NCI-H774 (cell line): ENCODE data around the gene AGAP9.
A peak's percentile ranks its signal among the peaks of the same experiment; 100 is the strongest.
"Not testable (repeated sequence)": the region's sequence is repeated elsewhere in the genome, so short reads cannot be mapped to it uniquely, and the experiment has no call there.

Experiments used
- DNase-seq: peaks from one replicate; lab custom pipeline; 2025; lab: John Stamatoyannopoulos, UW

Gene AGAP9

GRCh38 chr10:47485943-47486342 lies 37.5 kb downstream of the AGAP9 start:
- DNase-seq = not testable (repeated sequence)

DNA sequence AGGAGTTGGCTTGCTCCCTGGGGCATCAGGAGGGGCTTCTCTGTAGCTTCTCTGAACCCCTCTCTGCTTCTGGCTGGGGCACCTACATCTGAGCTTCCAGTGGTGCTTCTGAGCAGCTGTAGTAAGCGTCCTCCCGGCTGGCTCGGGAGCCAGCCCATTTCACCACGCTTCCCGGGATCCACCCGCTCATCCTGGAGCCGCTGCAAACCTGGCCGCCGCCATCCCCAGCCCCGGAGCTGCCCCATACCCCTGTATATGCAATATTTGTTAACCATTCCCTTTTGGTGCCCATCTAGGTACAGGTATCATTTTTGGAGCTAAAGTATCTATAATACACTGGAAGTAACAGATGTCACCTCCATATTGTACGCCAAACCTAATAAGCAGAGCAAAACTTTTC lies 38.7 kb downstream of the AGAP9 start:
- DNase-seq = not testable (repeated sequence)

GRCh38 chr10:47483923-47484322 lies 39.5 kb downstream of the AGAP9 start, which contains the start of gene ANXA8:
ANXA8 (minus strand) TSS chr10:47484115; CDS start chr10:47483933, 182 bp downstream.
- not testable (repeated sequence) for DNase-seq

DNA sequence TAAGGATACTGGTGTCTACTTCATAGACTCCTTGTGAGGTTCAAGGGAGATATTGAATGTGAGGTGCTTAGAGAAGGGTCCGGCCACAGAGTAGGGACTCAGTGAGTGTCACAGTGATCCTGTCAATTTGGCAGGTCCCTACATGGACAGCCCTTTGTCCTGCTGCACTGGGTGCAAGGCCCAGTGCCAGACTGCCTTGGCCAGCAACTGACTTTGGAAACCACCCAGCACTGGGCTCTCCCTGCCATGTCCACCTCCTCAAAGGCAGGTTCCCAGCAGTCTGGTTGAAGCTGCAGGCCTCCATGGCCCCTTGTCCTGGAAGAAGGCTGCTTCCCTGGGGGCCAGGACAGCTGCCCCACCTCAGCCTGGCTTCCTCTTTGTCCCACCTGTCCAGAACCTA lies 41.1 kb downstream of the AGAP9 start:
- DNase-seq = not testable (repeated sequence)

- DNase-seq = not testable (repeated sequence)
These were observed 41.7 kb downstream of the AGAP9 start for GRCh38 chr10:47481768-47482181.

GRCh38 chr10:47481182-47481766 lies 42.2 kb downstream of the AGAP9 start:
- not testable (repeated sequence) for DNase-seq

- DNase-seq = not testable (repeated sequence)
These were observed 43.3 kb downstream of the AGAP9 start for GRCh38 chr10:47480133-47480532.

GRCh38 chr10:47478114-47478513 lies 45.3 kb downstream of the AGAP9 start:
- DNase-seq = not testable (repeated sequence)

GRCh38 chr10:47477078-47477477 lies 46.4 kb downstream of the AGAP9 start:
- DNase-seq = not testable (repeated sequence)

GRCh38 chr10:47475101-47475500 lies 48.3 kb downstream of the AGAP9 start:
- not testable (repeated sequence) for DNase-seq

DNA sequence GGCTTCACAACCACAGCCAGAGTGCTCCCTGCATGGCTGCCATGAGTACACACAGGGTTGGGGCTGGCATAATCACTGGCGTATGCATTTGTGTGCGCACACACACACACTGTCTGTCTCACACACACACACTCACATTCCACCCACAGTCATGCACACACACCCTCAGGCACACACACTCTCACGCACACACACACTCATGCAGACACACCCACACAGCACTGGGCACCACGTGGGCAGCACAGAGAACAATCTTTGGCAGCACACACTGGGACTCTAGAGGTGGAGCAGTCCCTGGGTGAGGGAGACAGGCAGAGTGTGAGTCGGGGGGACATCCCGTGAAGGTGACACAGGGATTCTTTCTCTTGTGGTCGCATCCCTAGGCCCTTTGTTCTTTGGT lies 49.9 kb downstream of the AGAP9 start:
- DNase-seq = not testable (repeated sequence)

- DNase-seq = not testable (repeated sequence)
These were observed 50.8 kb downstream of the AGAP9 start for GRCh38 chr10:47472647-47473046.

DNA sequence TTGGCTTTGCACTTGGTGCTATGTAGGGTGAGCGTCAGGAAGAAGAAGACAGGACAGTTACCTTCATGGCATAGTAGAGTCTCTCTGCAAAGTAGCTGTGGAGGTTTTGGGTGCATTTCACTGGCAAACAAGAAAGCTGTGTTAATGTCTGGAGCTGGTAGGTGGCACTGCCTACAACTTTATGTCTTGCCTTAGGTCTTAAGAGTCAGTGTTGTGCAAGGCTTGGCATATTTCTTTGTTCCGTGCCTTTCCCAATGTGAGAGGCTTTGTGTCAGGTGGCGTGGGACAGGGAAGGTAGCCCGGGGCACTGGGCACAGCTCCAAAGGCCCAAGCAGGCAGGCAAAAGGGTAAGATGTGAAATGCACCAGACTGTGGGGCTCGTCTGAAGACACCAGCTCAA lies 51.4 kb downstream of the AGAP9 start:
- not testable (repeated sequence) for DNase-seq

DNA sequence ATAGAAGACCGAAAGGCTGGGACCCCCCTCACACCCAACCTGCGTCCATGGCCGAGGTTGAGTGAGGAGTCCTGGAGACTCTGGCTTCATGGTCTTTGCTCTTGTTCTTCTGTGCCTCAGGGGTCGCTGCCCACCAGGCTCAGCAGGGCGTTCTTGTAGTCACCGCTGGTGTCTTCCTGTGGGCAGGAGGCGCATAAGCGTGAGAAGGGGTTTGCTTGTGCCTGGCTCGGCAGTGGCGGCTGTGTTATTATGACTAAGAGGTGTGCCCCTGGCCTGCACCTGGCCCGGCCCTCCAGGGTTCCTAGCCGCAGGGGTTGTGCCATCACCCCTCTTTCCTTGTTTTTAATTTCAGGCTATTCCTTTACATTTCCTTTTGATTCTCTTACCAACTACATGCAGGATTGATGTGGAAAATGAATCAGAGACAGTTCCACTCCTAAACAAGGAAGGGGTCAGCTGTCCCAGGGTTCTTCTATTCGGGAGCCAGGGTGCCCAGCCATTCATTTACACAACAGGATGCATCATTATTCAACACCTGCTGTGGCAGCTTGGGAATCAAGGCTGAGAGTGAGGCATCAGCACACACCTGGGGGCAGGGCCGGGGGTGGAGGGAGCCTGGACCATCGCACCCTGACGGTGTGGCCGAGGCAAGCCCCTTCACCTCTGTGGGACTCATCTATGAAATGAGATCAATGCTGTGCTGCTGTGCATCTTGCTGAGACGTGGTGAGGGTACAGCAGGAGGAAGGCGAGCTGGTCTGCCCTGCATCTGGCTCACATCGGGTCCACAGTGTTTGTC lies 54.5 kb downstream of the AGAP9 start:
- not testable (repeated sequence) for DNase-seq

DNA sequence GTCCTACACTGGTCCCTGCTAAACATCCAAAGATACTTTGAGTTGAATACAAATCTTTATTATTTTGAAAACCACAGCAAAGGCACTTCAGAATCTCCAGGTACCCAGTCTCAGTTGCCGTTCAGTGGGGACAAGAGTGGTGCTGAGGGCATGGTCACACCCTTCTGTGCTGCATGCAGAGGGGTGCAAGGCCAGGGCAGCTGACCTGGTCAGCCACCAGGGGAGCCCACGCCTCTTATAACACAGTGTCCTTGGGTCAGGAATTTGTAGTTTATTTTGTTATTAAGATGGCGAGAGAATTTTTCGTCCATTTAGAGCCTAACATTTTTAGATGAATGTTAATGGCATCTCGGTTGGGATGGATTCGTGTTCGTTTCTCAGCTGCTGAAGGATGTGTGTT lies 55.5 kb downstream of the AGAP9 start:
- DNase-seq = not testable (repeated sequence)

DNA sequence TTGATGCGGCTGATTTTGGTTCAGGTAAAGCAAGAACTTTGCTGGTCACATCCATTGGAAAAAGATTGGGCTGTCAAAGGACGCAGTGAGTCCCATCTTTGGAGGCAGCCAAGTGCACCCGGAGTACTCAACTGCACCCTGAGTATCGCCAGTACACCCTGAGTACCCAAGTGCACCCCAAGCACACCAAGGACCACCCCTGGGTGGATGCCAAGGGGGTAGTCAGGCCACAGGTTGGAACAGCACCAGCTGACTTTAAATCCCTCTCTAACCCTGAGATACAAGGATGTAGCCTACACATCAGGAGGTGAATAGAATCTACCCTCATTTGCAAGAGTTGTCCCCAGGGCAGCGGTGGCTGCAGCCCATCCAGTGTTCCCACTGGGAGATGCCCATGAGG lies 56.0 kb downstream of the AGAP9 start:
- DNase-seq = not testable (repeated sequence)

GRCh38 chr10:47465216-47465917 lies 58.1 kb downstream of the AGAP9 start:
- not testable (repeated sequence) for DNase-seq

GRCh38 chr10:47462577-47463358 lies 60.7 kb downstream of the AGAP9 start:
- not testable (repeated sequence) for DNase-seq

DNA sequence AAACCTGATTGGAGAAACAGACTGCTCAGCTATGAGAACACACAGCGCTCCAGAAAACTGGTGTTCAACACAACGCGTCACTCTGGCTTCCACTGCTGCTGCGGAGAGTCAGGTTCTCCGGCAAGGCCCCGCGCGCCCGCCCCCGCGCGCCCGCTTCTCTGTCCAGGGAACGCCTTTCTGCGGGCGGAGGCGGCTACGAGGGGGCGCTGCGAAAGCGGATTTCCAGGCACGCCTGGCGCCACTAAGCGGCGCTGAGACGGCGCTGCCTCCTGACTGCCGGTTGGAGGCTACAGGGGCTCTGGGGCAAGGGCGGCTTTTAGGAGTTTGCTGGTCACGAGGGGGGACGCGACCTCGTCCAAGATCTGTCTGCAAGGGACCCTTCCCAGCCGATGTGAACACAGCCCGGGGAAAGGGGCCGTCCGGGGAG lies 62.2 kb downstream of the AGAP9 start:
- DNase-seq = peak; percentile 5

DNA sequence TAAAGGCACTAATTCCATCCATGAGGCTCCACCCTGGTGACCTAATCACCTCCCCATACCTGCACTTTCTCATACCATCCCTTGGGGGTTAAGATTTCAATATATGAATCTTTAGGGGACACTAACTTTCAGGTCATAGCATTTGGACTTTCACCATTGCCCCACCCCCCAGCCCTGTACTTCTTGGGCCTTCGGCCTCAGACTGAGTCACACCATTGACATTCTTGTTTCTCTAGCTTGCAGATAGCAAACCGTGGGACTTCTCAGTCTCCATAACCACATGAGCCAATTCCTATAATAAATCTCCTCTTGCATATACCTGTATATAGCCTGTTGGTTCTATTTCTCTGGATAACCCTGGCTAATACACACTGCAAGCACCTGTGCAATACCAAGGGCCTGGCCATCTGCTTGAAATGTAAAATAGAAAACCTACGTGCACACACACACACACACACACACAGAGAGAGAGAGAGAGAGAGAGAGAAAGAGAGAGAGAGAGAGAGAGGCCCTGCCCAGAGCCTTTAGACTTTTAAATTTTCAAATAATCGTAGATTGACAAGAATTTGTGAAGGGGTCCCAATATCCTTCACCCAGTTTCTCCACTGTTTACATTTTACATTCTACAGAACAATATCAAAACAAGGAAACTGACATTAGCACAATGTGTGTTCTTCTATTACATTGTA lies 64.8 kb downstream of the AGAP9 start:
- DNase-seq = no peak

DNA sequence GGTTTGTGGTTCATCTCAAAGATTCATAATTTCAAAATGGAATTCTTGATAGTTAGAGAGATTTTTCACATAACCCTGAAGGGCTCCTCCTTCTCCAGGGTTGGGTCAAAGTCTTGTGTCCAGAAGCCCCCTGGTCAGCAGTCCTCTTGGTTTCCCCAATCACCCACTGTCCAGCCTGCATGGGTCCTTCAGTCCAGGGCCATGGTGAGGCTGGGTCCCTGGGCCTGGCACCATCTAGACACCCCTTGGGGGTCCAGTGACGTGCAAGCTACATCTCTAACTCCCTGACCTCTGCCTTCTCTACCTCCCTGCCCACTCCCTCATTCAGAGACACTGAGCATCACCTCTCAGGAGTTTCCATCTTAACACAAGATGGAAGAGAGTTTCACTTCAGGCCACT lies 65.6 kb downstream of the AGAP9 start:
- DNase-seq = no peak
